CD4-positive, alpha-beta T cell treated with Interleukin-15 for 1 hour (primary cell): ENCODE measurements around the gene APCDD1L.
"Not testable (repeated sequence)": the region's sequence is repeated elsewhere in the genome, so short reads cannot be mapped to it uniquely, and the experiment has no call there.

Experiments
- DNase-seq: peaks from one replicate; pipeline ENCODE4 v3.0.0-alpha.2; 2020

APCDD1L gene

GRCh38 chr20:58512808-58513552 is 2.2 kb downstream of the APCDD1L start:
- DNase-seq: no peak

GRCh38 chr20:58511861-58512260 is 3.3 kb downstream of the APCDD1L start:
- DNase-seq: no peak

GRCh38 chr20:58511364-58511763 is 3.8 kb downstream of the APCDD1L start:
- DNase-seq: no peak

- no peak for DNase-seq
These were observed 4.3 kb downstream of the APCDD1L start for GRCh38 chr20:58510921-58511320.

GRCh38 chr20:58508762-58509395 is 6.3 kb downstream of the APCDD1L start:
- DNase-seq: no peak

- DNase-seq: not testable (repeated sequence)
These were observed 8.2 kb downstream of the APCDD1L start for GRCh38 chr20:58506999-58507398.

GRCh38 chr20:58504566-58504965 is 10.6 kb downstream of the APCDD1L start:
- DNase-seq: no peak

GRCh38 chr20:58503668-58504067 is 11.5 kb downstream of the APCDD1L start:
- DNase-seq: no peak

GRCh38 chr20:58500256-58500655 is 14.9 kb downstream of the APCDD1L start:
- DNase-seq: no peak

- no peak for DNase-seq
These were observed 16.6 kb downstream of the APCDD1L start for GRCh38 chr20:58498470-58499068.

- DNase-seq: no peak
These were observed 17.3 kb downstream of the APCDD1L start for GRCh38 chr20:58497724-58498469.

GRCh38 chr20:58497076-58497641 is 18.0 kb downstream of the APCDD1L start:
- no peak for DNase-seq

GRCh38 chr20:58496429-58496769 is 18.8 kb downstream of the APCDD1L start:
- no peak for DNase-seq

- no peak for DNase-seq
These were observed 19.4 kb downstream of the APCDD1L start for GRCh38 chr20:58495623-58496428.

GRCh38 chr20:58494923-58495622 is 20.1 kb downstream of the APCDD1L start:
- no peak for DNase-seq

- no peak for DNase-seq
These were observed 22.2 kb downstream of the APCDD1L start for GRCh38 chr20:58492795-58493524.

GRCh38 chr20:58492074-58492718 is 23.0 kb downstream of the APCDD1L start:
- no peak for DNase-seq

- no peak for DNase-seq
These were observed 29.0 kb downstream of the APCDD1L start for GRCh38 chr20:58486207-58486606.

GRCh38 chr20:58485393-58485792 is 29.8 kb downstream of the APCDD1L start:
- DNase-seq: no peak

GRCh38 chr20:58483470-58483869 is 31.7 kb downstream of the APCDD1L start:
- DNase-seq: no peak
